GM12878 (cell line): Measurements from ENCODE around the gene SYNDIG1.

Experiments
- CBFB ChIP-seq: IDR thresholded peaks from 2 replicates; pipeline ENCODE4 v1.6.1; 2016; ENCODE audit warnings: antibody characterized with exemption, low read depth
- CHD2 ChIP-seq: IDR thresholded peaks from 2 replicates; pipeline ENCODE4 v1.6.1; 2011; ENCODE audit warnings: low read depth, low read length, improper control_type of control experiment, borderline replicate concordance
- CTCF ChIP-seq, 3 experiments: IDR thresholded peaks in 2 of 3; conservative IDR thresholded peaks in 1 of 3; 2 replicates each; pipeline ENCODE4 v1.5.1; 2011; ENCODE audit warnings: low read depth in 3 of 3, low read length in 3 of 3, mild to moderate bottlenecking in 3 of 3, control low read depth in 2 of 3, moderate library complexity in 2 of 3, inconsistent platforms in 1 of 3, mixed read lengths in 1 of 3; ENCODE audit not compliant: control insufficient read depth in 2 of 3, insufficient read depth in 1 of 3; ENCODE audit errors: extremely low read depth in 1 of 3
- GABPA ChIP-seq: IDR thresholded peaks from 2 replicates; pipeline ENCODE4 v1.6.1; 2014; ENCODE audit warnings: antibody characterized with exemption, low read depth, mild to moderate bottlenecking, inconsistent platforms
- YY1 ChIP-seq: IDR thresholded peaks from 2 replicates; pipeline ENCODE4 v1.6.1; 2011; ENCODE audit warnings: low read depth, mild to moderate bottlenecking, low read length

GRCh38 chr20:24686156-24686555, 216.7 kb downstream of the SYNDIG1 start:
- TF ChIP-seq CBFB (no peak), YY1 (no peak), CTCF (IDR thresholded peaks at IDR 0.05 in 2 of 3, conservative IDR thresholded peaks at IDR 0.05 in 1 of 3; ENCODE audit: control insufficient read depth in 2 of 3, extremely low read depth in 1 of 3, insufficient read depth in 1 of 3, low read depth in 3 of 3, low read length in 3 of 3) (no peak), GABPA (no peak), CHD2 (no peak)
